Measurements from ENCODE around the gene MT1HL1. TPM values are rescaled to one million over a fixed set of nuclear protein-coding genes. Genes with fewer than 3 reads are reported as not detected.

The MT1HL1 gene
- total RNA-seq, 3 donors from 2014 or later (not counting 1 experiment from before 2014, with no cell fraction given), result not detected

GRCh38 chr1:237042526-237042891 is 38.3 kb upstream of the MT1HL1 start:
- Histone ChIP-seq H3K36me3 (ENCODE audit: control insufficient read depth, insufficient read depth, low read length) (no peaks in the 10 kb centered on the region), H3K27me3 (ENCODE audit: control insufficient read depth, insufficient read depth, low read length) (peaks cover 16% of the 10 kb centered on the region), H3K4me3 (ENCODE audit: low read length) (no peak overlapping the region), H3K9me3 (ENCODE audit: control insufficient read depth, insufficient read depth, low read length) (no peaks in the 10 kb centered on the region), H3K27ac (ENCODE audit: low read length) (no peak overlapping the region), H3K4me1 (ENCODE audit: control insufficient read depth, insufficient read depth, low read length) (no peaks in the 10 kb centered on the region)
- H3K27ac Mint-ChIP-seq, result no peak overlapping the region
- peaks cover 0 to 4% of the 10 kb centered on the region in 2 donors for H3K4me1 Mint-ChIP-seq
- H3K4me3 Mint-ChIP-seq, result no peak overlapping the region
- no peaks in the 10 kb centered on the region for H3K9me3 Mint-ChIP-seq
- intact Hi-C loops (cut with micrococcal nuclease), result no loop called here
- WGBS (ENCODE audit: insufficient coverage), result 4% methylated on average over 41 of the region's 41 CpGs
- no peak for TF ChIP-seq CTCF (IDR thresholded peaks at IDR 0.05)
- ATAC-seq, result no peak
- peaks cover 5% of the 10 kb centered on the region for H3K36me3 Mint-ChIP-seq
- peaks cover 26 to 34% of the 10 kb centered on the region in 2 donors for H3K27me3 Mint-ChIP-seq (ENCODE audit: low read depth in 2 of 2)
- no peak for DNase-seq

GRCh38 chr1:237041795-237042525 is 37.7 kb upstream of the MT1HL1 start, which contains the start of gene RYR2:
Gene RYR2 (plus strand): TSS chr1:237042184. CDS start chr1:237042522, 338 bp downstream.
- H3K4me1 ChIP-seq (ENCODE audit: control insufficient read depth, insufficient read depth, low read length), result no peaks in the 10 kb centered on the region
- intact Hi-C loops (cut with micrococcal nuclease), result no loop called here
- H3K9me3 ChIP-seq (ENCODE audit: control insufficient read depth, insufficient read depth, low read length), result no peaks in the 10 kb centered on the region
- DNase-seq (no peak), ATAC-seq (no peak)
- Mint-ChIP-seq H3K4me3 (no peak within 1 kb of the TSS), H3K9me3 (no peaks in the 10 kb centered on the region), H3K36me3 (peaks cover 5% of the 10 kb centered on the region), H3K27me3 (ENCODE audit: low read depth in 2 of 2) (peaks cover 26 to 34% of the 10 kb centered on the region in 2 donors), H3K27ac (no peak within 1 kb of the TSS), H3K4me1 (peaks cover 0 to 4% of the 10 kb centered on the region in 2 donors)
- no peaks in the 10 kb centered on the region for H3K36me3 ChIP-seq (ENCODE audit: control insufficient read depth, insufficient read depth, low read length)
- no peak for TF ChIP-seq CTCF (IDR thresholded peaks at IDR 0.05)
- 6% methylated on average over 75 of the region's 87 CpGs for WGBS (ENCODE audit: insufficient coverage)
- no peak within 1 kb of the TSS for H3K27ac ChIP-seq (ENCODE audit: low read length)
- H3K4me3 ChIP-seq (ENCODE audit: low read length), result no peak within 1 kb of the TSS
- H3K27me3 ChIP-seq (ENCODE audit: control insufficient read depth, insufficient read depth, low read length), result peaks cover 16% of the 10 kb centered on the region

GRCh38 chr1:237041461-237041794 is 37.2 kb upstream of the MT1HL1 start:
- ATAC-seq (no peak), DNase-seq (no peak)
- TF ChIP-seq CTCF (IDR thresholded peaks at IDR 0.05), result no peak
- Histone ChIP-seq H3K4me3 (ENCODE audit: low read length) (no peak overlapping the region), H3K4me1 (ENCODE audit: control insufficient read depth, insufficient read depth, low read length) (no peaks in the 10 kb centered on the region), H3K9me3 (ENCODE audit: control insufficient read depth, insufficient read depth, low read length) (no peaks in the 10 kb centered on the region), H3K27me3 (ENCODE audit: control insufficient read depth, insufficient read depth, low read length) (peaks cover 16% of the 10 kb centered on the region), H3K36me3 (ENCODE audit: control insufficient read depth, insufficient read depth, low read length) (no peaks in the 10 kb centered on the region), H3K27ac (ENCODE audit: low read length) (no peak overlapping the region)
- Mint-ChIP-seq H3K9me3 (no peaks in the 10 kb centered on the region), H3K4me1 (peaks cover 0 to 4% of the 10 kb centered on the region in 2 donors), H3K36me3 (peaks cover 5% of the 10 kb centered on the region), H3K27ac (no peak overlapping the region), H3K27me3 (ENCODE audit: low read depth in 2 of 2) (peaks cover 26 to 34% of the 10 kb centered on the region in 2 donors), H3K4me3 (no peak overlapping the region)
- intact Hi-C loops (cut with micrococcal nuclease), result no loop called here
- WGBS (ENCODE audit: insufficient coverage), result 19% methylated on average over 7 of the region's 7 CpGs

GRCh38 chr1:237040823-237041222 is 36.6 kb upstream of the MT1HL1 start:
- Mint-ChIP-seq H3K27me3 (ENCODE audit: low read depth in 2 of 2) (peaks cover 26 to 32% of the 10 kb centered on the region in 2 donors), H3K4me1 (peaks cover 0 to 4% of the 10 kb centered on the region in 2 donors), H3K27ac (no peak overlapping the region), H3K36me3 (peaks cover 5% of the 10 kb centered on the region), H3K9me3 (no peaks in the 10 kb centered on the region), H3K4me3 (no peak overlapping the region)
- no peaks in the 10 kb centered on the region for H3K9me3 ChIP-seq (ENCODE audit: control insufficient read depth, insufficient read depth, low read length)
- intact Hi-C loops (cut with micrococcal nuclease), result no loop called here
- H3K27me3 ChIP-seq (ENCODE audit: control insufficient read depth, insufficient read depth, low read length), result peaks cover 16% of the 10 kb centered on the region
- DNase-seq (no peak), ATAC-seq (no peak)
- H3K4me3 ChIP-seq (ENCODE audit: low read length), result no peak overlapping the region
- H3K27ac ChIP-seq (ENCODE audit: low read length), result no peak overlapping the region
- H3K4me1 ChIP-seq (ENCODE audit: control insufficient read depth, insufficient read depth, low read length), result no peaks in the 10 kb centered on the region
- WGBS (ENCODE audit: insufficient coverage), result 76% methylated on average over 7 of the region's 10 CpGs
- TF ChIP-seq CTCF (IDR thresholded peaks at IDR 0.05), result no peak
- H3K36me3 ChIP-seq (ENCODE audit: control insufficient read depth, insufficient read depth, low read length), result no peaks in the 10 kb centered on the region
